CD4-positive, alpha-beta T cell treated with Interleukin-17A for 4 hours (primary cell): Measurements from ENCODE around the gene TPR.

Source experiments
- DNase-seq: peaks from one replicate; pipeline ENCODE4 v3.0.0-alpha.2; 2020; ENCODE audit warnings: mixed read lengths

Gene TPR

GRCh38 chr1:186326009-186326408 is 49.0 kb downstream of the TPR start:
- no peak for DNase-seq

GRCh38 chr1:186325239-186325638 is 49.8 kb downstream of the TPR start:
- no peak for DNase-seq

GRCh38 chr1:186323865-186324264 is 51.2 kb downstream of the TPR start:
- no peak for DNase-seq

- no peak for DNase-seq
These were observed 59.5 kb downstream of the TPR start for GRCh38 chr1:186315570-186315969.

- no peak for DNase-seq
These were observed 63.5 kb downstream of the TPR start for GRCh38 chr1:186311375-186312051.

- DNase-seq: no peak
These were observed 64.7 kb downstream of the TPR start for GRCh38 chr1:186310307-186310706.

- DNase-seq: no peak
These were observed 66.6 kb downstream of the TPR start for GRCh38 chr1:186308264-186309060.

GRCh38 chr1:186307445-186307844 is 67.6 kb downstream of the TPR start:
- DNase-seq: no peak

- peak; percentile 20 for DNase-seq
These were observed 68.5 kb downstream of the TPR start for GRCh38 chr1:186306533-186306932.

GRCh38 chr1:186304982-186305949 is 69.8 kb downstream of the TPR start:
- peak; percentile 33 for DNase-seq

GRCh38 chr1:186303911-186304310 is 71.1 kb downstream of the TPR start:
- peak; percentile 43 for DNase-seq

GRCh38 chr1:186302381-186302920 is 72.6 kb downstream of the TPR start:
- DNase-seq: no peak

GRCh38 chr1:186301448-186301847 is 73.6 kb downstream of the TPR start:
- peak; percentile 49 for DNase-seq

- no peak for DNase-seq
These were observed 75.0 kb downstream of the TPR start for GRCh38 chr1:186300056-186300455.

GRCh38 chr1:186299570-186299969 is 75.5 kb downstream of the TPR start:
- DNase-seq: no peak

- no peak for DNase-seq
These were observed 76.2 kb downstream of the TPR start for GRCh38 chr1:186298851-186299250.

GRCh38 chr1:186297439-186298045 is 77.5 kb downstream of the TPR start:
- DNase-seq: no peak

GRCh38 chr1:186295980-186296379 is 79.1 kb downstream of the TPR start, which contains the start of gene PRG4:
Gene PRG4, plus strand, starts transcription at chr1:186296279.
- no peak for DNase-seq

GRCh38 chr1:186292875-186293274 is 82.2 kb downstream of the TPR start:
- DNase-seq: no peak

GRCh38 chr1:186291271-186291670 is 83.8 kb downstream of the TPR start:
- DNase-seq: no peak

GRCh38 chr1:186289943-186290545 is 85.0 kb downstream of the TPR start:
- no peak for DNase-seq
